Nephron progenitor cell (in vitro differentiated cells): ENCODE results near the gene THSD7A.

Source experiments
- DNase-seq: peaks from one replicate; pipeline ENCODE4 v3.0.0; 2021
- H3K27ac Mint-ChIP-seq: 2 replicates; pipeline ENCODE4 v1.8.0; 2021; ENCODE audit warnings: mild to moderate bottlenecking, moderate library complexity, mixed read lengths
- H3K27me3 Mint-ChIP-seq: 2 replicates; pipeline ENCODE4 v1.8.0; 2021; ENCODE audit warnings: mild to moderate bottlenecking, low read depth, mixed read lengths; ENCODE audit not compliant: poor library complexity
- H3K36me3 Mint-ChIP-seq: 2 replicates; pipeline ENCODE4 v1.8.0; 2021; ENCODE audit warnings: low read depth, mixed read lengths
- H3K4me1 Mint-ChIP-seq: 2 replicates; pipeline ENCODE4 v1.8.0; 2021; ENCODE audit warnings: mixed read lengths
- H3K4me3 Mint-ChIP-seq: 2 replicates; pipeline ENCODE4 v1.8.0; 2021; ENCODE audit warnings: mild to moderate bottlenecking, moderate library complexity, mixed read lengths
- H3K9me3 Mint-ChIP-seq: 2 replicates; pipeline ENCODE4 v1.8.0; 2021; ENCODE audit warnings: mild to moderate bottlenecking, moderate library complexity, mixed read lengths
- TF ChIP-seq, protein P1 (sequence below): fragments of 200-600 bp; sonication (generic); IDR thresholded peaks from 2 replicates; pipeline ENCODE4 v1.5.0; 2021; ENCODE audit warnings: antibody characterized with exemption

Gene THSD7A

GRCh38 chr7:11750191-11750590 is 81.8 kb downstream of the THSD7A start:
- H3K27ac Mint-ChIP-seq: no peak overlapping the region
- no peak for DNase-seq
- no peaks in the 10 kb centered on the region for H3K36me3 Mint-ChIP-seq
- H3K4me3 Mint-ChIP-seq: no peak overlapping the region
- H3K27me3 Mint-ChIP-seq: peaks cover 3% of the 10 kb centered on the region
- peaks cover 3% of the 10 kb centered on the region for H3K9me3 Mint-ChIP-seq
- TF ChIP-seq, protein P1, sequence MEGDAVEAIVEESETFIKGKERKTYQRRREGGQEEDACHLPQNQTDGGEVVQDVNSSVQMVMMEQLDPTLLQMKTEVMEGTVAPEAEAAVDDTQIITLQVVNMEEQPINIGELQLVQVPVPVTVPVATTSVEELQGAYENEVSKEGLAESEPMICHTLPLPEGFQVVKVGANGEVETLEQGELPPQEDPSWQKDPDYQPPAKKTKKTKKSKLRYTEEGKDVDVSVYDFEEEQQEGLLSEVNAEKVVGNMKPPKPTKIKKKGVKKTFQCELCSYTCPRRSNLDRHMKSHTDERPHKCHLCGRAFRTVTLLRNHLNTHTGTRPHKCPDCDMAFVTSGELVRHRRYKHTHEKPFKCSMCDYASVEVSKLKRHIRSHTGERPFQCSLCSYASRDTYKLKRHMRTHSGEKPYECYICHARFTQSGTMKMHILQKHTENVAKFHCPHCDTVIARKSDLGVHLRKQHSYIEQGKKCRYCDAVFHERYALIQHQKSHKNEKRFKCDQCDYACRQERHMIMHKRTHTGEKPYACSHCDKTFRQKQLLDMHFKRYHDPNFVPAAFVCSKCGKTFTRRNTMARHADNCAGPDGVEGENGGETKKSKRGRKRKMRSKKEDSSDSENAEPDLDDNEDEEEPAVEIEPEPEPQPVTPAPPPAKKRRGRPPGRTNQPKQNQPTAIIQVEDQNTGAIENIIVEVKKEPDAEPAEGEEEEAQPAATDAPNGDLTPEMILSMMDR: no peak
- H3K4me1 Mint-ChIP-seq: no peaks in the 10 kb centered on the region

- Mint-ChIP-seq H3K4me1 (no peaks in the 10 kb centered on the region), H3K4me3 (no peak overlapping the region), H3K36me3 (no peaks in the 10 kb centered on the region), H3K27ac (no peak overlapping the region), H3K9me3 (peaks cover 6% of the 10 kb centered on the region), H3K27me3 (peaks cover 4% of the 10 kb centered on the region)
- TF ChIP-seq, protein P1: no peak
- DNase-seq: no peak
Measured at GRCh38 chr7:11749629-11750028, 82.4 kb downstream of the THSD7A start.

DNA sequence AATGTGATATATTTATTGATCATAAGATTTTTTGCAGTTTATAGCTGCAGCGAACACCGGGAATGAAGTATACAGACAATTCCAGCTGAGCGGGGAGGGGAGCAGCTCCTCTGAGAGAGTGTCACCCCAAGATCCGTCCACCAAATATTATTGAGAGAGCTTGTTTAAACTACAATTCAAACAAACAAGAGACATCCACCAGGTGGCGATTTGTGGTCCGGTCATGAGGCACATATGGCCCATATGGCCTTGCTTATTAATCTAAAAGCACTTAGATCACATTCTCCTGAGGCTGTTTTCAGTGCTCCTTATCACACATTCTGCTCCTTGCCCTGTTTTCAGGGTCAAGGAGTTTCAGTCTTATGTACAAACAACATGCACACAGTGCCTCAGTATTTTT is 83.1 kb downstream of the THSD7A start:
- H3K36me3 Mint-ChIP-seq: no peaks in the 10 kb centered on the region
- H3K4me3 Mint-ChIP-seq: no peak overlapping the region
- H3K27me3 Mint-ChIP-seq: peaks cover 4% of the 10 kb centered on the region
- peaks cover 6% of the 10 kb centered on the region for H3K9me3 Mint-ChIP-seq
- H3K4me1 Mint-ChIP-seq: no peaks in the 10 kb centered on the region
- DNase-seq: no peak
- no peak overlapping the region for H3K27ac Mint-ChIP-seq
- TF ChIP-seq, protein P1: no peak

DNA sequence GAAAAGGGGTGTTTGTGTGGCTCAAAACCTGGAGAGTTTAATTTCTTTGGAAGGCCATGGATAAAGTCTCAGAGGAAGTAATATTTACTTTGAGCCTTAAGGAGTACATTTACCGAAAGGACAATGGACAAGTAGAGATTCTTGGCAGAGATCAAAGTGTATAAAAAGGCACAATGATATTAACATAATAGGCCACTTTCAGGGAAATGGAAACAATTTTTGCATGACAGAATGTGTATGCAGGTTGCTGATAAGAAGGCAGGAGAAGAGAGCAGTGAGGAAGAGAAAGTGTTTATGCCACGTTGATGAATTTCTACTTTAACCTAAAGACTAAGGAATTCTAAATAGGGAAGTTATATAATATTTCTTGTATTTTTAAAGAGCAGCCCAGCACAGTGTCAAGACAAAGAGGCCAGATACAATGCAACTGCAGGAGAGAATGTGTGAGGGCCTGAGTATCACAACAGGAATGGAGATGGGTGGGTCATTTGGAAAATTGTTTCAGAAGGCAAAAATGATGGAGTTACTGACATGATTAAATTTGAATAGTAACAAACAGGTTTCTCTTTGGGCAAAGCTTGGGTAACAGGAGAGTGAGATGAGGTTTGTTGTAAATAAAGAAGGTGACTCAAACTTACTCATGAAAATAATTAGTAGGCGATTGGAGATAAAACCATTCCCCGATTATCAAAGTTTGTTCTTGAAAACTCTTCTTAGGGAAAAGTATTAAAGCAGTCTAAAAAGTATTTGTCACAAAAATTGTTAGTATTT is 84.1 kb downstream of the THSD7A start:
- Mint-ChIP-seq H3K27ac (no peak overlapping the region), H3K4me1 (no peaks in the 10 kb centered on the region), H3K9me3 (peaks cover 6% of the 10 kb centered on the region), H3K27me3 (peaks cover 4% of the 10 kb centered on the region), H3K36me3 (no peaks in the 10 kb centered on the region), H3K4me3 (no peak overlapping the region)
- TF ChIP-seq, protein P1: no peak
- no peak for DNase-seq

- DNase-seq: no peak
- TF ChIP-seq, protein P1: no peak
- Mint-ChIP-seq H3K27ac (no peak overlapping the region), H3K4me3 (no peak overlapping the region), H3K27me3 (peaks cover 4% of the 10 kb centered on the region), H3K9me3 (peaks cover 6% of the 10 kb centered on the region), H3K4me1 (peaks cover 10% of the 10 kb centered on the region), H3K36me3 (no peaks in the 10 kb centered on the region)
Measured at GRCh38 chr7:11746591-11746990, 85.4 kb downstream of the THSD7A start.

GRCh38 chr7:11743548-11743947 is 88.5 kb downstream of the THSD7A start:
- Mint-ChIP-seq H3K36me3 (no peaks in the 10 kb centered on the region), H3K27me3 (peaks cover 4% of the 10 kb centered on the region), H3K27ac (no peak overlapping the region), H3K4me3 (no peak overlapping the region), H3K4me1 (peaks cover 10% of the 10 kb centered on the region), H3K9me3 (peaks cover 6% of the 10 kb centered on the region)
- TF ChIP-seq, protein P1: no peak
- no peak for DNase-seq
